GM13977 (cell line): ENCODE results near the gene KCNQ4.

Experiments
- DNase-seq: peaks from one replicate; pipeline ENCODE4 v3.0.0; 2012; ENCODE audit warnings: low spot score
- CTCF ChIP-seq: IDR thresholded peaks from 2 replicates; pipeline ENCODE4 v1.5.1; 2012; ENCODE audit warnings: mild to moderate bottlenecking, control low read depth; ENCODE audit not compliant: insufficient read depth; ENCODE audit errors: extremely low read depth, missing control alignments
- in situ Hi-C: fragments of 300-500 bp; cut with MboI; formaldehyde crosslinking; loops from one replicate; pipeline ENCODE4 v1.12.0; 2022; ENCODE audit warnings: low sequenced_read_pairs, low pct_unique_long_range_greater_than_20kb, mixed read lengths, inconsistent platforms; ENCODE audit not compliant: unreplicated experiment

The KCNQ4 gene

GRCh38 chr1:40856116-40856515 is 72.5 kb downstream of the KCNQ4 start:
- DNase-seq, result no peak
- TF ChIP-seq CTCF, result no peak
- in situ Hi-C loops, result loop anchor here (10.0 kb wide), 1 partner anchor 99 kb away; no protein-coding TSS in a partner anchor

- in situ Hi-C loops, result loop anchor here (10.0 kb wide), 1 partner anchor 98 kb away; no protein-coding TSS in a partner anchor
- no peak for DNase-seq
Measured at GRCh38 chr1:40856656-40857302, 73.2 kb downstream of the KCNQ4 start.

GRCh38 chr1:40857737-40858136 is 74.2 kb downstream of the KCNQ4 start:
- no peak for DNase-seq
- in situ Hi-C loops, result loop anchor here (10.0 kb wide), 1 partner anchor 97 kb away; no protein-coding TSS in a partner anchor

More at GRCh38 chr1:40856656-40857302, 73.2 kb downstream of the KCNQ4 start:
- no peak for TF ChIP-seq CTCF

GRCh38 chr1:40858856-40859416 is 75.3 kb downstream of the KCNQ4 start:
- in situ Hi-C loops, result loop anchor here (10.0 kb wide), 1 partner anchor 96 kb away; no protein-coding TSS in a partner anchor
- no peak for TF ChIP-seq CTCF
- no peak for DNase-seq

More at GRCh38 chr1:40857737-40858136, 74.2 kb downstream of the KCNQ4 start:
- no peak for TF ChIP-seq CTCF

- in situ Hi-C loops, result no loop called here
- no peak for DNase-seq
- no peak for TF ChIP-seq CTCF
Measured at GRCh38 chr1:40860706-40861223, 77.2 kb downstream of the KCNQ4 start.

GRCh38 chr1:40861224-40862003 is 77.8 kb downstream of the KCNQ4 start:
- in situ Hi-C loops, result no loop called here
- no peak for TF ChIP-seq CTCF
- peak; percentile 56 for DNase-seq
